ENCODE results near the gene GAA. TPM values are rescaled to one million over a fixed set of nuclear protein-coding genes. Genes with fewer than 3 reads are reported as not detected.

Gene GAA
- polyA plus RNA-seq (2013) = 38.1 and 40.0 TPM in 2 replicates

DNA sequence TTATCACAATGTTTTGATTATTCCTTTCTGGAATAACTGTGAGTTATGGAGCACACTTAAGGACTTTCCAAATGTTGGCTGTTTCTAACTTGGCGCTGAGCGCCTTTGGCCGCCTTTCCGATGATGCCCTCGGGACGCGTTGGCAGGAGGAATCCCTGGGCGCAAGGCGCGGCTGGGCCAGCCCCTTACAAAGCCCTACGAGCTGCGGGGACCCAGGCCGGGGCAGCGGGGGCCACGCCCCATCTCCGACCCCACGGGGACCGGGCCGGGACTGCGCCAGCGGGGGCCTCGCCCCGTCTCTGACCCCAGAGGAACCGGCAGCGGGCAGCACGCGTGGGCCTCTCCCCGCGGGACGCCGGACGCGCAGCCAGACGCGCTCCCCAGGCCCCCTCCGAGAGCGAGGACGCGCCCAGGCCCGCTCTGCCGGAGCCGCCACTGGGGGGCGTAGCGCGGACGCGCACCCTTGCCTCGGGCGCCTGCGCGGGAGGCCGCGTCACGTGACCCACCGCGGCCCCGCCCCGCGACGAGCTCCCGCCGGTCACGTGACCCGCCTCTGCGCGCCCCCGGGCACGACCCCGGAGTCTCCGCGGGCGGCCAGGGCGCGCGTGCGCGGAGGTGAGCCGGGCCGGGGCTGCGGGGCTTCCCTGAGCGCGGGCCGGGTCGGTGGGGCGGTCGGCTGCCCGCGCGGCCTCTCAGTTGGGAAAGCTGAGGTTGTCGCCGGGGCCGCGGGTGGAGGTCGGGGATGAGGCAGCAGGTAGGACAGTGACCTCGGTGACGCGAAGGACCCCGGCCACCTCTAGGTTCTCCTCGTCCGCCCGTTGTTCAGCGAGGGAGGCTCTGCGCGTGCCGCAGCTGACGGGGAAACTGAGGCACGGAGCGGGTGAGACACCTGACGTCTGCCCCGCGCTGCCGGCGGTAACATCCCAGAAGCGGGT, at the start of gene GAA:
TSS of gene GAA (plus strand) at position 571 of the 935 bp plus-strand sequence. CDS start 3,006 bp downstream, outside the sequence.
- Histone ChIP-seq H3K27ac (ENCODE audit: low read depth, low read length) (no peak within 1 kb of the TSS), H3K79me2 (ENCODE audit: control insufficient read depth, insufficient read depth, low read length, poor library complexity) (peaks cover 11% of the 10 kb centered on the region), H2AFZ (ENCODE audit: insufficient read depth, low read length, poor library complexity) (peak within 1 kb of the TSS; percentile 96), H2BK12ac (ENCODE audit: low read length) (peak within 1 kb of the TSS; percentile 50), H4K91ac (ENCODE audit: low read depth, low read length) (peak within 1 kb of the TSS; percentile 94), H4K8ac (ENCODE audit: low read depth, low read length) (peak within 1 kb of the TSS; percentile 99), H2BK120ac (ENCODE audit: insufficient read depth, low read length, poor library complexity) (peak within 1 kb of the TSS; percentile 90), H2AK5ac (ENCODE audit: low read length) (peak within 1 kb of the TSS; percentile 75), H3K14ac (ENCODE audit: low read length) (peak within 1 kb of the TSS; percentile 99), H3K36me3 (ENCODE audit: control insufficient read depth in 1 of 2, insufficient read depth in 2 of 2, low read length in 2 of 2) (no peaks in the 10 kb centered on the region), H3K4ac (ENCODE audit: low read depth, low read length) (peak within 1 kb of the TSS; percentile 80), H3K9me3 (ENCODE audit: insufficient read depth, low read depth, low read length) (peaks cover 3% of the 10 kb centered on the region), H3K23ac (ENCODE audit: low read length) (no peak within 1 kb of the TSS), H3K4me3 (ENCODE audit: low read depth, low read length) (peak within 1 kb of the TSS; percentile 88), H3K18ac (ENCODE audit: low read length) (peak within 1 kb of the TSS; percentile 97), H3K79me1 (ENCODE audit: low read length) (peaks cover 8% of the 10 kb centered on the region), H3K27me3 (ENCODE audit: insufficient read depth, low read length) (no peaks in the 10 kb centered on the region), H2BK5ac (ENCODE audit: low read depth, low read length, poor library complexity) (peak within 1 kb of the TSS; percentile 78), H3K4me1 (ENCODE audit: control insufficient read depth in 1 of 2, insufficient read depth in 2 of 2, low read length in 2 of 2) (peaks cover 12 to 21% of the 10 kb centered on the region in 2 experiments), H4K12ac (ENCODE audit: low read depth, low read length) (peak within 1 kb of the TSS; percentile 97), H3K9ac (ENCODE audit: low read length) (peak within 1 kb of the TSS; percentile 93), H3K4me2 (ENCODE audit: low read length) (peak within 1 kb of the TSS; percentile 90)
- DNase-seq = peak; percentile 70 to 94
- no CpG with 5 or more reads among the region's 114 CpGs for WGBS (ENCODE audit: extremely low coverage, insufficient coverage, insufficient read length)

DNA sequence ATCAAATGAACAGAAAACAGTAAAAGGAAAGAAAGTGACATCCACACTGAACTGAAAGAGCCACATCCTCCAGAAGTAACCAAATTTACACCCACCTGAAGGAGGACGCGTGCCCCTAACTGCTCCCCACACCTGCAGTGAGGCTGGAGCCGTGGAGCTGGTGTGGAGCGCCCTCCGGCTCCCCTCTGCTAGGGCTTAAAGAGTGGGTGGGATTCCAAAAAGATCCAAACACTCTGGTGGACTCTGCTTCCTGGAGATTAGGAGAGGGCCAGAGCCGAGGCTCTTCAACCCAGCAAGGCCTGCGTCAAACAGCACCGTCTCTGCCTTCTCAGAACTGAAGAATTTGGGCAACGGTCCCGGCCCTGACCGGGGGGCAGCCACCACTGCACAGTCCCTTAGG, 49.7 kb upstream of the GAA start:
- Histone ChIP-seq H3K4me3 (ENCODE audit: low read depth, low read length) (no peak overlapping the region), H2BK12ac (ENCODE audit: low read length) (no peak overlapping the region), H2AK5ac (ENCODE audit: low read length) (no peak overlapping the region), H4K12ac (ENCODE audit: low read depth, low read length) (no peak overlapping the region), H3K4ac (ENCODE audit: low read depth, low read length) (no peak overlapping the region), H4K91ac (ENCODE audit: low read depth, low read length) (no peak overlapping the region), H3K36me3 (ENCODE audit: control insufficient read depth in 1 of 2, insufficient read depth in 2 of 2, low read length in 2 of 2) (no peaks in the 10 kb centered on the region), H2BK5ac (ENCODE audit: low read depth, low read length, poor library complexity) (no peak overlapping the region), H3K27ac (ENCODE audit: low read depth, low read length) (no peak overlapping the region), H3K23ac (ENCODE audit: low read length) (no peak overlapping the region), H3K18ac (ENCODE audit: low read length) (no peak overlapping the region), H3K27me3 (ENCODE audit: insufficient read depth, low read length) (no peaks in the 10 kb centered on the region), H4K8ac (ENCODE audit: low read depth, low read length) (no peak overlapping the region), H3K9ac (ENCODE audit: low read length) (no peak overlapping the region), H3K4me2 (ENCODE audit: low read length) (no peak overlapping the region), H3K79me2 (ENCODE audit: control insufficient read depth, insufficient read depth, low read length, poor library complexity) (no peaks in the 10 kb centered on the region), H2AFZ (ENCODE audit: insufficient read depth, low read length, poor library complexity) (no peak overlapping the region), H3K4me1 (ENCODE audit: control insufficient read depth in 1 of 2, insufficient read depth in 2 of 2, low read length in 2 of 2) (no peaks in the 10 kb centered on the region), H2BK120ac (ENCODE audit: insufficient read depth, low read length, poor library complexity) (no peak overlapping the region), H3K14ac (ENCODE audit: low read length) (no peak overlapping the region), H3K9me3 (ENCODE audit: insufficient read depth, low read depth, low read length) (no peaks in the 10 kb centered on the region), H3K79me1 (ENCODE audit: low read length) (no peaks in the 10 kb centered on the region)
- no CpG with 5 or more reads among the region's 11 CpGs for WGBS (ENCODE audit: extremely low coverage, insufficient coverage, insufficient read length)
- no peak for DNase-seq

DNA sequence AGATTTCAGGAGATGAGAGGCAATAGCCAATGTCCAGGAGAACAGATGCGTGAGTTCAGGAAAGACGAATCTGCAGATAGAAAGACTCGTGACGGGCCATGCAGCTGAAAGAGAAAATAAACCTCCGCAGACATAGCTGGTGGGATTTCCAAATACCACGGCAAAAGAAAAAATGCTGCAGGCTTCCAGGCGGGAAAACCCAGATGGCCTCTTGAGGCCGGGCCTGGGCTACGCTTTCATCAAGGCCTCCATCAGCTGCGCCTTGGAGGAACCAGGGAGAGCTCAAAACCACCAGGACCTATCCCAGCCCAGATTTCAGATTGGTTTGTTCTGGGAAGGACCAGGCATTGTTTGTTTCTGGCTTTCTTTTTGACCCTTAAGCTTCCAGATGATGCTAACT, 48.3 kb upstream of the GAA start:
- H3K14ac ChIP-seq (ENCODE audit: low read length) = no peak overlapping the region
- no peak overlapping the region for H3K9ac ChIP-seq (ENCODE audit: low read length)
- no peak overlapping the region for H4K12ac ChIP-seq (ENCODE audit: low read depth, low read length)
- no peak overlapping the region for H4K8ac ChIP-seq (ENCODE audit: low read depth, low read length)
- no CpG with 5 or more reads among the region's 10 CpGs for WGBS (ENCODE audit: extremely low coverage, insufficient coverage, insufficient read length)
- no peaks in the 10 kb centered on the region for H3K79me2 ChIP-seq (ENCODE audit: control insufficient read depth, insufficient read depth, low read length, poor library complexity)
- H2AK5ac ChIP-seq (ENCODE audit: low read length) = no peak overlapping the region
- H3K4me2 ChIP-seq (ENCODE audit: low read length) = no peak overlapping the region
- no peak overlapping the region for H4K91ac ChIP-seq (ENCODE audit: low read depth, low read length)
- no peak overlapping the region for H2AFZ ChIP-seq (ENCODE audit: insufficient read depth, low read length, poor library complexity)
- no peaks in the 10 kb centered on the region for H3K79me1 ChIP-seq (ENCODE audit: low read length)
- H3K4ac ChIP-seq (ENCODE audit: low read depth, low read length) = no peak overlapping the region
- no peaks in the 10 kb centered on the region for H3K36me3 ChIP-seq (ENCODE audit: control insufficient read depth in 1 of 2, insufficient read depth in 2 of 2, low read length in 2 of 2)
- no peak overlapping the region for H2BK12ac ChIP-seq (ENCODE audit: low read length)
- H3K9me3 ChIP-seq (ENCODE audit: insufficient read depth, low read depth, low read length) = no peaks in the 10 kb centered on the region
- no peaks in the 10 kb centered on the region for H3K27me3 ChIP-seq (ENCODE audit: insufficient read depth, low read length)
- H2BK120ac ChIP-seq (ENCODE audit: insufficient read depth, low read length, poor library complexity) = no peak overlapping the region
- DNase-seq = peak in 1 of 2 donors; percentile 13
- H3K23ac ChIP-seq (ENCODE audit: low read length) = no peak overlapping the region
- no peaks in the 10 kb centered on the region for H3K4me1 ChIP-seq (ENCODE audit: control insufficient read depth in 1 of 2, insufficient read depth in 2 of 2, low read length in 2 of 2)
- H3K4me3 ChIP-seq (ENCODE audit: low read depth, low read length) = no peak overlapping the region
- H3K27ac ChIP-seq (ENCODE audit: low read depth, low read length) = no peak overlapping the region
- H2BK5ac ChIP-seq (ENCODE audit: low read depth, low read length, poor library complexity) = no peak overlapping the region
- H3K18ac ChIP-seq (ENCODE audit: low read length) = no peak overlapping the region

DNA sequence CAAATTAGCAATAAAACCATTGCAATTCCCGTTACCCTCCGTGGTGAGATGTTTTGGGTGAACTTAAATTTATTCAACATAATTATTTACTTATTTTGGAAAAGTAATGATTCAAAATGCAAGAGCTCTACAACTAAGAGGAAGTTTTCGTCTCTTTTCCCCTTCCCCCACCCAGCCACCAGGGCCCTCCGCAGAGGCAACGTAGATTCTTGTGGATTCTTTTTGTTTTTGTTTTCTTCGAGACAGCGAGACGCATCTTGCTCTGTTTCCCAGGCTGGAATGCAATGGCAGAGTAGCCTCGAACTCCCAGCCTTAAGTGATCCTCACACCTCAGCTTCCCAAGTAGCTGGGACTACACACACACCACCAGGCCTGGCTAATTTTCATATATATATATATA, 45.8 kb upstream of the GAA start:
- Histone ChIP-seq H2BK5ac (ENCODE audit: low read depth, low read length, poor library complexity) (no peak overlapping the region), H2AFZ (ENCODE audit: insufficient read depth, low read length, poor library complexity) (no peak overlapping the region), H3K4me3 (ENCODE audit: low read depth, low read length) (no peak overlapping the region), H3K4me1 (ENCODE audit: control insufficient read depth in 1 of 2, insufficient read depth in 2 of 2, low read length in 2 of 2) (no peaks in the 10 kb centered on the region), H2AK5ac (ENCODE audit: low read length) (no peak overlapping the region), H3K79me1 (ENCODE audit: low read length) (no peaks in the 10 kb centered on the region), H2BK120ac (ENCODE audit: insufficient read depth, low read length, poor library complexity) (no peak overlapping the region), H3K9me3 (ENCODE audit: insufficient read depth, low read depth, low read length) (no peaks in the 10 kb centered on the region), H2BK12ac (ENCODE audit: low read length) (no peak overlapping the region), H3K36me3 (ENCODE audit: control insufficient read depth in 1 of 2, insufficient read depth in 2 of 2, low read length in 2 of 2) (no peaks in the 10 kb centered on the region), H3K4me2 (ENCODE audit: low read length) (no peak overlapping the region), H3K27ac (ENCODE audit: low read depth, low read length) (no peak overlapping the region), H4K12ac (ENCODE audit: low read depth, low read length) (no peak overlapping the region), H3K14ac (ENCODE audit: low read length) (no peak overlapping the region), H3K4ac (ENCODE audit: low read depth, low read length) (no peak overlapping the region), H3K23ac (ENCODE audit: low read length) (no peak overlapping the region), H4K8ac (ENCODE audit: low read depth, low read length) (no peak overlapping the region), H3K9ac (ENCODE audit: low read length) (no peak overlapping the region), H3K18ac (ENCODE audit: low read length) (no peak overlapping the region), H4K91ac (ENCODE audit: low read depth, low read length) (no peak overlapping the region), H3K27me3 (ENCODE audit: insufficient read depth, low read length) (no peaks in the 10 kb centered on the region), H3K79me2 (ENCODE audit: control insufficient read depth, insufficient read depth, low read length, poor library complexity) (no peaks in the 10 kb centered on the region)
- DNase-seq = no peak
- no CpG with 5 or more reads among the region's 9 CpGs for WGBS (ENCODE audit: extremely low coverage, insufficient coverage, insufficient read length)
